HG02943 (cell line): ENCODE measurements around the gene PTBP2.

Experiments used
- ATAC-seq: cut with Tn5 transposase; IDR thresholded peaks from one replicate; pipeline ENCODE4 v1.9.1; 2021; ENCODE audit warnings: mild to moderate bottlenecking, low read depth, moderate library complexity; ENCODE audit not compliant: unreplicated experiment

The PTBP2 gene

GRCh38 chr1:96721416-96722160 lies at the start of gene PTBP2:
Gene PTBP2 (plus strand): TSS chr1:96721784. CDS start chr1:96721865, 81 bp downstream.
- ATAC-seq = peak; percentile 95

GRCh38 chr1:96674915-96675314 lies 46.7 kb upstream of the PTBP2 start:
- ATAC-seq = no peak

GRCh38 chr1:96682056-96682455 lies 39.5 kb upstream of the PTBP2 start:
- no peak for ATAC-seq

- ATAC-seq = no peak
Observed at GRCh38 chr1:96683931-96684330, 37.7 kb upstream of the PTBP2 start.

- ATAC-seq = no peak
Observed at GRCh38 chr1:96684744-96685143, 36.8 kb upstream of the PTBP2 start.

GRCh38 chr1:96688767-96689166 lies 32.8 kb upstream of the PTBP2 start:
- no peak for ATAC-seq

GRCh38 chr1:96695954-96696353 lies 25.6 kb upstream of the PTBP2 start:
- ATAC-seq = no peak

GRCh38 chr1:96698342-96698983 lies 23.1 kb upstream of the PTBP2 start:
- no peak for ATAC-seq

GRCh38 chr1:96703186-96703585 lies 18.4 kb upstream of the PTBP2 start:
- no peak for ATAC-seq

- ATAC-seq = no peak
Observed at GRCh38 chr1:96707023-96707422, 14.6 kb upstream of the PTBP2 start.

GRCh38 chr1:96708482-96708881 lies 13.1 kb upstream of the PTBP2 start:
- ATAC-seq = no peak

GRCh38 chr1:96710708-96711477 lies 10.7 kb upstream of the PTBP2 start:
- no peak for ATAC-seq

GRCh38 chr1:96713649-96714048 lies 7.9 kb upstream of the PTBP2 start:
- ATAC-seq = no peak

- no peak for ATAC-seq
Observed at GRCh38 chr1:96714881-96715280, 6.7 kb upstream of the PTBP2 start.

GRCh38 chr1:96715482-96715881 lies 6.1 kb upstream of the PTBP2 start:
- no peak for ATAC-seq

- peak; percentile 14 for ATAC-seq
Observed at GRCh38 chr1:96721053-96721415, 550 bp upstream of the PTBP2 start.

GRCh38 chr1:96722161-96722922 lies 758 bp downstream of the PTBP2 start:
- peak; percentile 58 for ATAC-seq

- ATAC-seq = no peak
Observed at GRCh38 chr1:96722958-96723357, 1.4 kb downstream of the PTBP2 start.

GRCh38 chr1:96723377-96723776 lies 1.8 kb downstream of the PTBP2 start:
- ATAC-seq = no peak

- no peak for ATAC-seq
Observed at GRCh38 chr1:96723936-96724335, 2.4 kb downstream of the PTBP2 start.

GRCh38 chr1:96727860-96728259 lies 6.3 kb downstream of the PTBP2 start:
- ATAC-seq = no peak
